Erythroblast (primary cell): ENCODE data around the gene ALDH2.
A peak's percentile ranks its signal among the peaks of the same experiment; 100 is the strongest.
"Not testable (repeated sequence)": the region's sequence is repeated elsewhere in the genome, so short reads cannot be mapped to it uniquely, and the experiment has no call there.

Experiments used
- DNase-seq, 2 experiments: peaks; one replicate each; lab custom pipeline; 2025; lab: John Stamatoyannopoulos, UW
- GATA1 ChIP-seq: IDR thresholded peaks from 2 replicates; pipeline ENCODE4 v1.6.1; 2011; ENCODE audit warnings: low read depth, mild to moderate bottlenecking, control low read depth, low read length, moderate library complexity
- POLR2A ChIP-seq: IDR thresholded peaks from 2 replicates; pipeline ENCODE4 v1.6.1; 2011; ENCODE audit warnings: mild to moderate bottlenecking, low read length

Gene ALDH2

GRCh38 chr12:111766608-111767361, at the start of gene ALDH2:
Gene ALDH2 (plus strand): TSS chr12:111766933. CDS start chr12:111766983, 50 bp downstream.
- TF ChIP-seq POLR2A (no peak), GATA1 (no peak)
- DNase-seq = peak; percentile 53 to 61

GRCh38 chr12:111719316-111719715, 47.4 kb upstream of the ALDH2 start:
- not testable (repeated sequence) for DNase-seq

- TF ChIP-seq GATA1 (no peak), POLR2A (no peak)
- no peak for DNase-seq
Measured at GRCh38 chr12:111720457-111720856, 46.3 kb upstream of the ALDH2 start.

GRCh38 chr12:111723646-111724360, 42.9 kb upstream of the ALDH2 start:
- DNase-seq = not testable (repeated sequence)

- DNase-seq = no peak
- no peak for TF ChIP-seq POLR2A
- no peak for TF ChIP-seq GATA1
Measured at GRCh38 chr12:111728795-111729194, 37.9 kb upstream of the ALDH2 start.

- no peak for DNase-seq
- no peak for TF ChIP-seq POLR2A
- no peak for TF ChIP-seq GATA1
Measured at GRCh38 chr12:111730420-111730819, 36.3 kb upstream of the ALDH2 start.

GRCh38 chr12:111732786-111733185, 33.9 kb upstream of the ALDH2 start:
- TF ChIP-seq POLR2A (no peak), GATA1 (no peak)
- peak; percentile 66 to 80 for DNase-seq

GRCh38 chr12:111733340-111733915, 33.3 kb upstream of the ALDH2 start:
- TF ChIP-seq POLR2A = no peak
- DNase-seq = no peak

GRCh38 chr12:111739524-111739923, 27.2 kb upstream of the ALDH2 start:
- DNase-seq = not testable (repeated sequence)

GRCh38 chr12:111741235-111741812, 25.4 kb upstream of the ALDH2 start:
- DNase-seq = peak; percentile 71 to 81
- TF ChIP-seq GATA1 (no peak), POLR2A (peak; percentile 63)

- DNase-seq = peak; percentile 23 to 59
Measured at GRCh38 chr12:111745211-111745610, 21.5 kb upstream of the ALDH2 start.

GRCh38 chr12:111747333-111747732, 19.4 kb upstream of the ALDH2 start:
- DNase-seq = no peak
- TF ChIP-seq GATA1 (no peak), POLR2A (no peak)

More at GRCh38 chr12:111745211-111745610, 21.5 kb upstream of the ALDH2 start:
- TF ChIP-seq GATA1 (no peak), POLR2A (no peak)

- no peak for DNase-seq
- no peak for TF ChIP-seq GATA1
Measured at GRCh38 chr12:111748151-111748672, 18.5 kb upstream of the ALDH2 start.

GRCh38 chr12:111748867-111749266, 17.9 kb upstream of the ALDH2 start:
- DNase-seq = no peak
- TF ChIP-seq POLR2A (no peak), GATA1 (no peak)
